ENCODE measurements around the gene TMEM94.

Gene TMEM94

GRCh38 chr17:75498726-75499213 lies 42.3 kb downstream of the TMEM94 start:
- no peak for DNase-seq

- no peak for DNase-seq
Observed at GRCh38 chr17:75499313-75500022, 43.0 kb downstream of the TMEM94 start.

DNA sequence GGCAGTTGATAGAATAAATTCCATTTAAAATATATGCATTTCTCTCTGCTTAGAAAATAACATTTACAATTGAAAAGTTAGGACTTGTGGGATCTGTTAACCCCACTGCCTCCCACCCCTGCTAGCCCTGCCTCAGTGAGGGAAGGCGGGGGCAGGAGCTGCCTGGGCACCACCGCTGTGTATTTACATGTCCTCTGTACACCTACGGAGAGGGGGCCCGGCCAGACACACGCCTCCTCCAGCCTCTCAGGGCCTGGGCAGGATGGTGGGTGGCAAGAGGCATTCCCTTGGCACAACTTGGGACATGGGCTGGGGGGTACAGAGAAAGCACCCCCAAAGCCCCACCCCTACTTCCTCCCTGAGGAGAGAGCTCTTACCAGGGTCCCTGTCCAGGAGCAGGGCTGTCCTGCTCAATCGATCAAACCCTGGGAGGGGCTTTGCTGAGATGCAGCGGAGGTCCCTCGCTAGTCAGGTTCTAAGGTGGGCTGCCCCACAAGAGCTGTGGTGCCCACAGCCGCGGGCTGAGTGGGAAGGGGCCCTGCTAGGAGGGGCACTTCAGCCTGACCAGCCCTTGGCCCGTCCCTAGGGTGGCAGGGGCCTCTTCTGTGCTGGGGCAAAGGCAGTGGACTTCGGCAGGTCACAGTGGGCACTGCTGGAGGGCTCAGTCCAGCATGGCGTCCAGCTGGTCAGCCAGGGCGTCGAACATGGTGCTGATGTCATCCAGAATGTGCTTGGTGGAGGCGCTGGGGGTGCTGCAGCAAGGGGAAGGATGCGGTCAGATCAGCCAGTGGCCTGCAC lies 44.2 kb downstream of the TMEM94 start:
- no peak for DNase-seq

GRCh38 chr17:75501378-75502071 lies 45.1 kb downstream of the TMEM94 start:
- no peak for DNase-seq

DNA sequence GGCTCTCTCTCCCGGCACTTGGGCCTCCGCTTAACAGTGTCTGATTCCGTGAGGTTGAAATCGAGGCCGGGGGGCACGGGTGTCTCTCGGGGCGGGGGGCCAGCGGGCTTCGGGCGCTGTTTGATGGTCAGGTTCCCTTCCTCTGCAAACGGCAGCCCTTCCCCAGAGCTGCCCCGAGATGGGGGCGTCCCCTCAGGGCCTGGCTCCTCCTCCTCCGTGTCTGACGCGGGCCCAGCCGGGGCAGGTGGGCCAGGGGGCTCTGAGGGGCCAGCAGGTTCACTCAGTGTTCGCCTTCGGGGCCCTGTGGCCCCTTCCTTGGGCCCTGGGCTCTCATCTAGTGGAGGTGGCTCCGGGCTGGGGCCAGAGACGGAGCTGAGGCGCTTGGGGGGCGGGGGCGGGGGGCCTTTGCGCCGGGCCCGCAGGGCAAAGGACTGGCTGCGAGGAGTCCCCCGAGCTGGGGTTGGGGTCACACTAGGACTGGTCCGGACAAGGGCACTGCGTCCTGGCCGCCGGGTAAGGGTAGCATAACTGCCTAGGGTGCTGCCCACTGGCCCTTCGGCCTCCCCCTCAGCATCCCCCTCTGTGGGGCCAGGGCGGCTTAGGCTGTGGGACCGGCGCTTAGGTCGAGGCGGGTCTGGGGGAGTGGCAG lies 45.8 kb downstream of the TMEM94 start:
- DNase-seq = no peak

DNA sequence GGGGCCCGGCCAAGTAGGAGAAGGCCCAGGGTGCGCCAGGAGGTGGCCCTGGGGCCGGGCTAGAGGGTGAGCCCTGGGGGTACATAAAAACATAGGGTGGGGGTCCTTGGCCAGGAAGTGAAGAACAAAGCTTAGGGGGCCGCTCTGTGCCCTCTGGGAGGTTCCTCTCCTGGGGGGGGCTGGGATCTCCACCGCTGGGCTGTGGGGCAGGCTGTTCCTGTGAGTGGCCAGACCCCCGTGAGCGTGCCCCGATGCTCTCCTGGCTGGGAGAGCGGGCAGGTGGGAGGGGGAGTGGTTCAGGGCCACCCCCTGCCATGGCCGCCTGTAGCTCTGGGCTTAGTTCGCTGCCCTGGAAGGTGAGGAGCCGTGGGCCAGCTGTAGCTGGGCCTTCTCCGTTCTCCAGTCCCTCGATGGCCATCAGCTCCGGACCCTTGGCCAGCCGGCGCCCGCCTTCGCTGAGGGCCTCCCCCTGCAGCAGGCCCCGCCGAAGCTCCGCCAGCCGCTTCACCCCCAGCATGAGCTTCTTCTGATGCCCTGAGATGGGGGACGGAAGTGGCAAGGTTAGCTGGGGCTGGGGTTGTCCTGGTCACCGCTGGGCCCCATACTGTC lies 46.4 kb downstream of the TMEM94 start:
- no peak for DNase-seq

DNA sequence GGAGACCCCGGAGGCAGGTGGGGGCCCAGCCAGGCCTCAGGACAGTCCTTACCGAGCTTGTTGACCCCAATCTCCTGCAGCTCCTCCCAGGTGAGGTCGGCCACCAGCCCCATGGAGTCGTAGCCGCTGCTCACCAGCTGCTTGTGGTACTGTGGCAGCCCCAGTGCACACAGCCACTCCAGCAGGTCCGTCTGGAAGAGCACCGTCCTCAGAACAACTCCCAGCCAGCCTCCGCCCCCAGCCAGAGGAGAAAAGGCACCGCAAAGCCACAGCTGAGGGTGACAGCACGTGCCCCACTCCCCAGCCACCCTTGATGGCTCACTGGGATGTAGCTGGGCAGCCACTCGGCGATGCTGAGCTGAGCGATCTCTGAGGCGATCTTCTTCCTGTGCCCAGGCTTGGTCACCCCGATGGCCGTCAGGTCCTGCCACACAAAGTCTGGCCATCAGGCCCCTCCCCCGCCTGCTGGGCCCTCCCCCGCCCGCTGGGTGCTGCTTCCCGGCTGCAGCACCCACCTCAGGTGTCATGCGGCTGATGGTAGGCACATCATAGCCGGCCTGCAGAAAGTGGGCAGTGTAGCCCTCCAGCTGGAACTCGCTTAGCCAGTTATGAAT lies 47.0 kb downstream of the TMEM94 start:
- DNase-seq = no peak

GRCh38 chr17:75503976-75504346 lies 47.5 kb downstream of the TMEM94 start:
- no peak for DNase-seq

DNA sequence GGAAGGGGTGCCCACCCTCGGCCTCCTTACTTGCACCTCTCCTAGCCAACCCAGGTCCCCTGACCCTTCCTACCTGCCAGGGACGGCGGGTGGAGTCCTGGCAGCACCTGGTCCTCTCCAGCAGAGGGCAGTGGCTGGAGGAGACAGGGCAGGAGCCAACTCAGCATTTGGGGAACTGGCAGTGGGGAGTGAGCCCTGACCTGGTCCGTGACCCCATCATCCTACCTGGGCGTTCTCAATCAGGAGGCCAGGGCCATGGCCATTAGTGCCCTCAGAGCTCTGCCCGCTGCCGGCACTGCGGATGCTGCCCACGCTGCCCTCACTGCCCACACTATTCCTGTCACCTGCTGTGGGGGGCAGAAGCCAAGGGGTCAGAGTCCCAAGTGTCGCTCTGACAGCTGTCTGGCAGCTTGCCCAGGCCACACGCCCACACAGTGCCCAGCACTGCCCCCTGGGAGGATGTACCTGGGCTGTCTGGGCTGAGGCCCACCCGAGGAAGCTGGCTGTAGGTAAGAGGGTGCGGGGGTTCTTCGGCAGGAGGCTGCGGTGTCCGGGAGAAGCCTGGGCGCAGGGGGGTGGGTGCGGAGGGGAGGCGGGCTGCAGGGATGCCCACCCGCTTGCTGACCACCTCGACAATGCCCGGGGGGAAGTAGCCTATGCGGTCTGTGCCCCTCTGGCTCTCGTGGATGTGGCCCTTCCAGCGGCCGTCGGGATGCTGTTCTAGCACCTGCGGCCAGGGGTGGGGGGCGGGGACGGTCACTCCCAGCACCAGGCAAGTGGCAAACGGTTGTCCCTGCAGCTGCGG lies 48.1 kb downstream of the TMEM94 start:
- DNase-seq = peak; percentile 52 to 64 (median 59)

DNA sequence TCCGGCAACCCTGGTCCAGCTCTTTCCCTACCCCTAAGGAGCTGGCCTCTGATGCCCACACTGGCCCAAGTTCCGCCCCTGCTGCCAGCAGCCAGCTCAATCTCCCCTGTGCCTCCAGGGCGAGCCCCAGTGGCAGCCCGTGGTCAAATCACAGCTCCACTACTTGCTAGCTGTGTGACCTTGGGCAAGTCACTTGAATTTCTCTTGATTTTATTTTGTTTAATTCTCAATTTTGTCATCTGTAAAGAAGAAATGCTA lies 48.6 kb downstream of the TMEM94 start:
- DNase-seq = no peak

- no peak for DNase-seq
Observed at GRCh38 chr17:75505640-75506039, 49.2 kb downstream of the TMEM94 start.

DNA sequence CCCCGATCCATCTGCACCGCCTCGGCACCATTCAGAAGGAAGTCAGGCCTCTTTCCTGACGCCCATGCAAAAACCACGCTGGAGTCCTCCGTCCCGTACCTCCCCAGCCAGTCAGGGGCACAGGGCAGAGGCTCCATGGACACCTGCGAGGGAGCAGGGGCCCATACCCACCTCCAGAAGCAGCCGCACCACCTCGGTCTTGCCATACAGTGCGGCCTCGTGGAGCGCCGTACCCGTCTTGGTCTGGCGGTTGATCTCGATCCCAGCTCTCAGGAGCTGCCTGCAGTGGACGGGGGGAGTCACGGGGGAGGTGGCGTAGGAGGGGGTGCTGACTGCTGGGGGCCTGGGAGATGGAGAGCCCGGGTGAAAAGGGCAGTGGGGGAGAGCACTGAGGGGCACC lies 49.7 kb downstream of the TMEM94 start:
- no peak for DNase-seq

DNA sequence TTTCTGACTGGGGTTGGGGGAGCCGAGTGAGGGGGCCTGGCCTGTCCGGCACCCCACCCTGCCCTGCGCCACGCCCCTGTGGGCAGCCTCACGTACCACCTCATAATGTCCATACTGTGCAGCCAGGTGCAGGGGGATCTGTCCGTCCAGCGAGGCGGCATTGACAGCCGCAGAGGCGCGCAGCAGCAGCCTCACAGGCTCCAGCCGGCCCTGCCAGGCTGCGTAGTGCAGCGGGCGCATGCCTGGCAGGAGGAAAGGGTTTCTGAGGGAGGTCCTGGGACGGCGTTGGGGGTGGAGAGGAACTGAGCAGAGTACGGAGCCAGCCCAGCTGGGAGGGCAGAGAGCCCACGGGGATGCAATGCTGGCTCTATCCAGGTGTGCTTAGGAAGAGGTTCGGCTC lies 50.5 kb downstream of the TMEM94 start:
- DNase-seq = no peak

DNA sequence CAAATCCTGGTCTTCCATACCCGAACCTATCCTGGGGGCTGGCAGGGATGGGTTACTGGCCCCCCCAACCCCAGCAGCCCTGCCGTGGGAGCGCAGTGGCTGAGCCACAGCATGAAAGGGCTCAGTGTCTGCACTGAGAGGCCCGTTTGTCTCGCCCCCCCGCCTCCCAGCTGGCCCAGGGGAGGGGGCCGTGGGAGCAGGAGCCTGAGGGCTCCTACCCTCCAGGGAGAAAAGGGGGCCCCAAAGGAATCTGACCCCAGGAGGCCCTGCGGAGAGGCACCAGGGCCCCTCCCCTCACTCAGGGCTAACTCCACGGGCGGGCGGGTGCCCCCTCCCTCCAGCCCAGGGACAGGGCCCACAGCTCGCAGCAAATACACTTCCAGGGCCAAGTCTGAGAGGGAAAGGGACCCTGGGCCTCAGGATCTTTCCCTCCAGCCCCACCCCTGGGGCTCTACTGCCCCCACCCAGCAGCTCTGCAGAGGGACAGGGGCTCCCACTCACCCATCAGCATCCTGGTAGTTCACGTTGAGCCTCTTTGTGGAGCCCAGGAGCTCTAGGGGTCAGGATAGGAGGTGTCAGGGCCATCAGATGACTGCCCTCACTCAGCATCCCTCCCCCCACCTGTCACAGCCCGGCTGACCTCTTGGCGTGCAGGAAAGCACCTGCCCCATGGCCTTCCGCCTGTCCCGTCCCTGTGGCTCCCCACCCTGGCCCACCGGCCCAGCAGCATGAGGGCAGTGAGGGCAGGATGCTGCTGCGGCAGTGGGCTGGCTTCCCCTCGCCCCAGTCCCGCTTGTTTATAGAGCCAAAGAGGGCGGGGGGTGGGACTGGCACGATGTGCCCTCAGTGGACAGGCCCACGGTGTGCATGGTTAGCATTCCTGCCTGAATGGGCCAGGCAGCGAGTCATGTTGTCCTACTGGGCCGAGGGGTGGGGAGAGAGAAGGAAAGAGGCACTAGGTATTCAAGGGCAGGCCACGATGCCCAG lies 51.6 kb downstream of the TMEM94 start:
- DNase-seq = no peak

GRCh38 chr17:75508931-75509361 lies 52.5 kb downstream of the TMEM94 start:
- no peak for DNase-seq

- DNase-seq = no peak
Observed at GRCh38 chr17:75509528-75510258, 53.3 kb downstream of the TMEM94 start.

DNA sequence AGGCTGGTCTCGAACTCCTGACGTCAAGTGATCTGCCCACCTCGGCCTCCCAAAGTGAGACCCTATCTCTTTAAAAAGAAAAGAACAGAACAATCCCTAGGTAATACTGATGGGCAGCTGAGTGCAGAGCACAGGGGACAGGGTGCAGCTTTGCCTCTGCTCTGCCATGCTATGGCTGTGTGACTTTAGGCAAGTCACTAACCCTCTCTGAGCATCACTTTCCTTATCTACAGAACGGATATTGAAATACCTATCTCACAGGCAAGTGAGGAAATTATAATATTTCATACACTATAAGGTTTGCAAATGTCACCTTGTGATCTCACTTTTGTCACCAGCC lies 54.8 kb downstream of the TMEM94 start:
- DNase-seq = no peak

- no peak for DNase-seq
Observed at GRCh38 chr17:75511610-75512575, 55.5 kb downstream of the TMEM94 start.

All from suppressor macrophage treated with lipopolysaccharide for 1 hour (primary cell).